HG03442 (cell line): ENCODE results near the gene IRF9.

Experiments
- ATAC-seq: cut with Tn5 transposase; IDR thresholded peaks from one replicate; pipeline ENCODE4 v1.9.1; 2021; ENCODE audit warnings: mild to moderate bottlenecking, moderate library complexity; ENCODE audit not compliant: unreplicated experiment

The IRF9 gene

GRCh38 chr14:24172261-24172860 lies 11.3 kb downstream of the IRF9 start:
- ATAC-seq, result no peak

GRCh38 chr14:24172871-24173281 lies 11.8 kb downstream of the IRF9 start:
- ATAC-seq, result no peak

GRCh38 chr14:24176599-24176998 lies 15.5 kb downstream of the IRF9 start:
- ATAC-seq, result no peak

DNA sequence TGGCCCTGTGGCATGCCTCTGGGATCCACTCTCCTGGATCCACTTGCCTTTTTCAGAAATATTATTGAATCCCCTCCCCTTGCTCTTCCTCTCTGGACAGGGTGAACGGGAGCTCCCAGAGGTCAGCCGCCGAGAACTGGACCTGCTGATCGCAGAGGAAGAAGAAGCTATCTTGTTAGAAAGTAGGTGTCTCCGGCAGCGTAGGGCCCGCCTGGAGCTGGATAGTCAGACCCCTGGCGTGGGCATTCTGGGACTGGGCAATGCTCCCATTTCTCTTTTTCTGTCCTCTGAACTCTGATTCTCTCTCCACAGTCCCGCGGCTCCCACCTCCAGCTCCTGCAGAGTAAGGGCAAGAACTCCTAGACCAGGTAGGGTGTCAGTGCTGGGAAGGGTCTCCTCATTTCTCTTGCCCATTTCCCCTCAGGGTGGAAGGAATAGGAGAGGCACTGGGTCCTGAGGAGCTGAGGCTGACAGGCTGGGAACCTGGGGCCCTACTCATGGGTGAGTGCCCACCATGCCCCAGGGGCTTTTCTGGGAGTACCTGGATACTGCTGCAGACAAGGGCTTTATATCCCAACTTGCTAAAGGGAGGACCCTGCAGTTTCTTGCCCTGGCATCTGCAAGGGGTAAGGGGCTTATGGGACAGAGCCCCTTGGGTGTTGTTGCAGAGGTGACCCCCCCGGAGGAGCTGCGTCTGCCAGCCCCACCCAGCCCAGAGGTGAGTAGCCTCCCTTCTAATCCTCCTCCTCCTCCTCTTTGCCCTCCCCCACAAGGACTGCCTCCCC lies 16.2 kb downstream of the IRF9 start:
- ATAC-seq, result no peak

GRCh38 chr14:24177891-24178290 lies 16.8 kb downstream of the IRF9 start:
- ATAC-seq, result no peak

- ATAC-seq, result no peak
Observed at GRCh38 chr14:24178399-24179178, 17.5 kb downstream of the IRF9 start.

DNA sequence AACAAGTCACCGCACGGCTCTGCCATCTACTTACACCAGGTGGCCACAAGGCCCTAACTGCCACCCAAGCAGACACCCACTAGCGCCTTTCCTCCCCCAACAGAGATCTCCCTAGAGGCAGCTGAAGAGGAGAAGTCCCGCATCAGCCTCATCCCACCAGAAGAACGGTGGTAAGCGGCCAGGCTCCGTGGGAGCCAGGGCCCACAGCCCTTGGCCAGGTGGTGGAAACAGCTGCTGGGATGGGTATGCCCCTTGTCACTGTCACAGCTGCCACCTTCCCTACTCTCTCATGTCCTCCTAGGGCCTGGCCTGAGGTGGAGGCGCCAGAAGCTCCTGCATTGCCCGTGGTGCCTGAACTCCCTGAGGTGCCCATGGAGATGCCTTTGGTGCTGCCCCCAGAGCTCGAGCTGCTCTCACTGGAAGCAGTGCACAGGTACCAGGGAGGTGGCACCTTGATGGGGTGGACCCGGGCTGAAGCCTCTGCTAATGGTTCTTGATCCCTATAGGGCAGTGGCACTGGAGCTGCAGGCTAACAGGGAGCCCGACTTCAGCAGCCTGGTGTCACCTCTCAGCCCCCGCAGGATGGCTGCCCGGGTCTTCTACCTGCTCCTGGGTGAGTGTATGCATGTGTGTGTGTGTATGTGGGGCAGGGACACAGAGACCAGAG lies 18.4 kb downstream of the IRF9 start:
- ATAC-seq, result no peak

GRCh38 chr14:24179961-24180796 lies 19.1 kb downstream of the IRF9 start:
- ATAC-seq, result no peak

DNA sequence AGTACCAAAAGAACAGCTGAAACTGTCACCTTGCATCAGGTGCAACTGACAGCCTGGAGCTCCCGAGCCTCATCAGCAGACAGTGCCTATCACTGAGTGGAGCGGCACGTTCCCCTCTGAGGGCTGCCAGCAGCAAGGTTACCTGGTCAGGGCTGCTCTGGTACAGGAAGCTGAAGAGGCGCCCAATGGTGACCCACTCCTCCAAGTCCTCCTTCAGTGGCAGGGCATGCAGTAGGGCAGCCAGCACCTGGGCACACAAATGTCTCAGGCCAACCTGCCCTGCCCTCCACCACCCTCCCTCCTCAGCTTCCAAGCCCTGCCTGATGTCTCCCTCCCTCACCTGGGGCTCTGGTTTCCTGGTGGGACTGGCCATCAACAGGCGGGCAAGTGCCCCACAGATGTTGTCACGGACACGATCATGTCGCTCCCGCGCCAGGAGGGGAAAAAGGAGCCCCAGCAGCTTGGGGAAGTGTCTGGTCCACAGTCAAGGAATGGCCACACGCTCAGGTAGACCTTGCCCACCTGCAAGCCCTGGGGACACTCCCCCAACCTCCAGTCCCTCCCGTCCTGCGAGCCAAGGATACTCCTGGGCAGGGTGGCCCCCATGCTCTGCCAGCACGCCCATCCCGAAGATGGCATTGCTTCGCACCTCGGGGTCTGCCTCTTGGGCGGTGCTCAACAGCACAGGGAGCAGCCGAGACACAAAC lies 20.5 kb downstream of the IRF9 start:
- no peak for ATAC-seq

- no peak for ATAC-seq
Observed at GRCh38 chr14:24182110-24182882, 21.2 kb downstream of the IRF9 start.

GRCh38 chr14:24183014-24183481 lies 22.0 kb downstream of the IRF9 start:
- no peak for ATAC-seq

GRCh38 chr14:24184104-24184970 lies 23.3 kb downstream of the IRF9 start:
- ATAC-seq, result no peak

DNA sequence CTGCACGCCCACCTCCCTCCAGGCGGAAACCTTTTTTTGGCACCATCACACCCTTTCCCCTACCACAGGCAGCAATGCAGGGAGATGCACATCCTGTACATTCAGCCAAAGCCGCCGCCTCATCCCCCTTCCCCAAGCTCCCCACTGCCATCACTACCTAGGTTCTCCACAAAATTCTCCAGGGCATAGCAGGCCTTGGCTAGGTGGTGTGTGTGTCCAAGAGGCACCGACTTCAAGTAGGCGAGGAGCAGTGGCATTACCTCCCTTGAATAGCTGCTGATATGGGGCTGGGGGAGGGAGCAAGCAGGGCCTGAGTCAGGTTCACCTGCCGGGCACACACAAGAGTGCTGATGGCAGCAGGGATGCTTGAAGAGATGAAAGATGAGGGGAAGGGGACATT lies 24.0 kb downstream of the IRF9 start:
- ATAC-seq, result no peak

DNA sequence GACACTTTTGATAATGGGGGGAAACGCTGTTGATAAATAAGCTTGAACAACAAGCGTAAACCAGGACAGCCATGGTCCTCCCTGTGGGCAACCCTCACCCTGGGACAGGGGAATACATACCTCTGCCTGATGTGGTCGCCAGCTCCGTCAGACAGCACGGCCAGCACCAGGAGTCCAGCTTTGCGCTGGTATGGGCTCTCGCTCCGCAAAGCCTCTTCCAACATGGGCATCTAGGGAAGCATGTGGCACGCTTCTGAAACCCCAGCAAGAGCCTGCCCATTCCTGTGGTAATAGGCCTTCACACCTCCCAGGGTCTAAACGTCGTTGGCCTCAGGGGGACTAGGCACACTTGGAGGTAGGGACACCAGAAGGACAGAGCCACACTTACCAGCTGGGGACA lies 24.7 kb downstream of the IRF9 start:
- ATAC-seq, result no peak

- ATAC-seq, result no peak
Observed at GRCh38 chr14:24186831-24187538, 25.9 kb downstream of the IRF9 start.

GRCh38 chr14:24187539-24187915 lies 26.5 kb downstream of the IRF9 start:
- ATAC-seq, result no peak

DNA sequence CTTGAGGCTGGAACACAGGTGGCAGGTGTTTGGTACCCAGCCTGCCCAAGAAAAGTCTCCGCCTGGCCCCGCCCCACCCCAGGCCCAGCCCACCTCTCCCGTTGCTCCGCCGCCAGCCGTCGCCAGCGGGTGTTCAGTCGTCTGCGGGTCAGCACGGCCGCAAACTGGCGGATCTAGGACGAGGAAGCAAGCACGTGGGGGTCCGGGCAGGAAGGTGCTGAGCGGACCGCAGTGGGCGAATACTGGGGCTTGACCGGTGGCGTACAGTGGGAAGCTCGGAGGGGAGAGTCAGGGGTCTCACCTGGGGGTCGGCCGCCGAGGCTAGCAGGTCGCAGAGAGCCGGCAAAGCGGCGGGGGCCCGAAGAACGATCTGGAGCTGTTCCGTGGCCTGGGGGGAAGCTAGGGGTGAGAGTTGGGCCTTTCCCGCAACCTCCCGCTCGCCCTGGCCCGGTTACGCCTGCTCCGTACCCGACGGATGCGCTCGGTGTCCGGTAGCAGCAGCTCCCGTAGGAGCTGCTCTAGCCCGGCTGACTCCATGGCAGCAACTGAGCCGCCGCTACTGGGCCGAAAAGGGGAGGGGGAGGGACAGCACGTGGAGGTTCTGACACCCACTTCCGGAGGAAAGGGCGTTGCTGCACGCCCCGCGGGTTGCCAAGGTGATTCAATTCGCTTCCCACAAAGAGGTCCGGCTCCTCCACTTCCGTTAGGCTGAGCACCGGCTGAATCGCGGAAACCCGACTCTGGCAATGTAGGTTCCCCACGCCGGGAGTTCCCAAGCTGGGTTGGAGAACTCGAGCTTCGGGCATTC lies 27.4 kb downstream of the IRF9 start, which contains the start of gene IPO4:
TSS of gene IPO4 (minus strand) at position 566 of the 808 bp plus-strand sequence. CDS start at position 537, 29 bp downstream.
- ATAC-seq, result peak; percentile 94
